GM10248 (cell line): ENCODE data around the gene MKX.
A peak's percentile ranks its signal among the peaks of the same experiment; 100 is the strongest.

Source experiments
- CTCF ChIA-PET: fragments of 300-600 bp; sonication (Branson Sonifier 250); formaldehyde crosslinking; extraction: SDS; loops from one replicate; lab custom pipeline; 2021; ENCODE audit warnings: antibody characterized with exemption; lab: Yijun Ruan, JAX
- POLR2A ChIA-PET: fragments of 350-650 bp; sonication (Branson Sonifier 250); formaldehyde crosslinking; extraction: SDS; loops from one replicate; lab custom pipeline; 2020; ENCODE audit warnings: antibody characterized with exemption; lab: Yijun Ruan, JAX
- DNase-seq: peaks from one replicate; pipeline ENCODE4 v3.0.0; 2012; ENCODE audit errors: extremely low spot score
- TF ChIP-seq, protein P1 (sequence below): IDR thresholded peaks from 2 replicates; pipeline ENCODE4 v1.5.1; 2012; ENCODE audit warnings: mild to moderate bottlenecking, low read depth; ENCODE audit errors: extremely low read depth, missing control alignments, control extremely low read depth

MKX gene

DNA sequence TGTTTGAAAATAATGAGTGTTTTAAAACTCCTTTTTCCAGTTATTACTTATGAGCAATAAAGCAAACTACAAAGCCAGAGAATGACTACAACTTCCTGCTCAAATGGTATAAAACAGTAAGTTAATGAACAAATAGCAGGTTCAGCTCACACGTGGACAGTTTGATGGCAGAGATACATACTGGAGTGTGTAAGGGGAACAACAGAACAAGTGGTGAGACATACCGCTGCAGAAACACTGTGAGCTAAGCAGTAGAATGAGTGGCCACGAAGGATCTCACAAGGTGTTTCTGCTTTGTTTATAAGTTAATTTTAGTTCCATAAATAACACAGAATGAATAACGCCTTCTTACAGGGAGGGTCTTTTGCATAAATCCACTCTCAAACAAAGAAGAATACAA lies 3.0 kb upstream of the MKX start:
- ChIA-PET POLR2A (no interaction called here), CTCF (no interaction called here)
- TF ChIP-seq, protein P1, sequence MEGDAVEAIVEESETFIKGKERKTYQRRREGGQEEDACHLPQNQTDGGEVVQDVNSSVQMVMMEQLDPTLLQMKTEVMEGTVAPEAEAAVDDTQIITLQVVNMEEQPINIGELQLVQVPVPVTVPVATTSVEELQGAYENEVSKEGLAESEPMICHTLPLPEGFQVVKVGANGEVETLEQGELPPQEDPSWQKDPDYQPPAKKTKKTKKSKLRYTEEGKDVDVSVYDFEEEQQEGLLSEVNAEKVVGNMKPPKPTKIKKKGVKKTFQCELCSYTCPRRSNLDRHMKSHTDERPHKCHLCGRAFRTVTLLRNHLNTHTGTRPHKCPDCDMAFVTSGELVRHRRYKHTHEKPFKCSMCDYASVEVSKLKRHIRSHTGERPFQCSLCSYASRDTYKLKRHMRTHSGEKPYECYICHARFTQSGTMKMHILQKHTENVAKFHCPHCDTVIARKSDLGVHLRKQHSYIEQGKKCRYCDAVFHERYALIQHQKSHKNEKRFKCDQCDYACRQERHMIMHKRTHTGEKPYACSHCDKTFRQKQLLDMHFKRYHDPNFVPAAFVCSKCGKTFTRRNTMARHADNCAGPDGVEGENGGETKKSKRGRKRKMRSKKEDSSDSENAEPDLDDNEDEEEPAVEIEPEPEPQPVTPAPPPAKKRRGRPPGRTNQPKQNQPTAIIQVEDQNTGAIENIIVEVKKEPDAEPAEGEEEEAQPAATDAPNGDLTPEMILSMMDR, result no peak
- no peak for DNase-seq

DNA sequence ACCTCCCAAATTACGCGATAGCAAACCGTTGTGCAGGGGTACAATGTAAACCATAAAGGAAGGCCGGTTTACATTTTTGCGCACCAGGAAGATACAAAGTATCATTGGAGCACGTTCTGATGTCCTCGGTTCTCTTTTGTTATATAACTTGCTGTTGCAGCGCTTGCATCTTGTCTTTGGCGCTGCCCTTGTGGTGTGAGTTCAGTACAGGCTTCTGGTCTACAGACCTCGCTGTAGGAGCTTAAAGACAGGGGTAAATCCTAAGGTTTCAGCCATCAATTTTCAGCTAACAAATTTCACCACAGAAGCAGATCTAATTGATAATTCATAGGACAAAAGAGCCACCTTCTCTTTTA lies 1.5 kb upstream of the MKX start:
- TF ChIP-seq, protein P1, result no peak
- no peak for DNase-seq
- POLR2A ChIA-PET, result no interaction called here
- CTCF ChIA-PET, result no interaction called here

DNA sequence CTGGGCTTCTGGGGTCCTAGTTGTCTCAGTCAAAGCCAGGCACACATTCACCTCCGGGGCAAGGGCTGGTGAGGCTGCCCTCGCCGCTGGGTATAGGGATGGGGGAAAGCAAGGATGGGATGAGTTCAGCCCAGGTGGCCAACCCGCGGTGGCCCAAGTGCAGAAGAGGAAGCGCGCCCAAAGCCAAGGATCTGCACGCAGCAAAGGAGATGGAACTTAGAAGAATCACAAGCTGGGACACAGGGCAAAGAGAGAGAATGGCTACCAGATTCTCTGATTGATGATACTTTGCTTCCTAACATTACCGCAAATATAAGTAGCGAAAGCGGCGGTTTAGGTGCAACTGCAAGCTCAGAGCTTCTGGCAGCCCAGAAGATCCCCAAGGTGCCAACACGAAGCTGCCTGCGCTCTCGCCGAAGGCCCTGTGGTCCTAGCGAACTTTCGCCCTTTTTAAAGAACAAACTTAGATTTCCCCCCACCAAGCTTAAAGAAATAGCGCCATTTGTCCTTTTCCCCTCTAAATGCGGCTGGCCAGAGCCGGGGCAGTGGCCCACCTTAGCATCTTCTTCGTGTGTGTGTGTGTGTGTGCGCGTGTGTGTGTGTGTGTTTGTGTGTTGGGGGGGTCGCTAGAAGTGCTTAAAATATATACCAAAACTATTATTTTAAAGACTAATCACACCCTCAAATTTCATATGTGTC lies 927 bp upstream of the MKX start:
- POLR2A ChIA-PET, result no interaction called here
- no peak for DNase-seq
- CTCF ChIA-PET, result no interaction called here
- TF ChIP-seq, protein P1, result no peak

DNA sequence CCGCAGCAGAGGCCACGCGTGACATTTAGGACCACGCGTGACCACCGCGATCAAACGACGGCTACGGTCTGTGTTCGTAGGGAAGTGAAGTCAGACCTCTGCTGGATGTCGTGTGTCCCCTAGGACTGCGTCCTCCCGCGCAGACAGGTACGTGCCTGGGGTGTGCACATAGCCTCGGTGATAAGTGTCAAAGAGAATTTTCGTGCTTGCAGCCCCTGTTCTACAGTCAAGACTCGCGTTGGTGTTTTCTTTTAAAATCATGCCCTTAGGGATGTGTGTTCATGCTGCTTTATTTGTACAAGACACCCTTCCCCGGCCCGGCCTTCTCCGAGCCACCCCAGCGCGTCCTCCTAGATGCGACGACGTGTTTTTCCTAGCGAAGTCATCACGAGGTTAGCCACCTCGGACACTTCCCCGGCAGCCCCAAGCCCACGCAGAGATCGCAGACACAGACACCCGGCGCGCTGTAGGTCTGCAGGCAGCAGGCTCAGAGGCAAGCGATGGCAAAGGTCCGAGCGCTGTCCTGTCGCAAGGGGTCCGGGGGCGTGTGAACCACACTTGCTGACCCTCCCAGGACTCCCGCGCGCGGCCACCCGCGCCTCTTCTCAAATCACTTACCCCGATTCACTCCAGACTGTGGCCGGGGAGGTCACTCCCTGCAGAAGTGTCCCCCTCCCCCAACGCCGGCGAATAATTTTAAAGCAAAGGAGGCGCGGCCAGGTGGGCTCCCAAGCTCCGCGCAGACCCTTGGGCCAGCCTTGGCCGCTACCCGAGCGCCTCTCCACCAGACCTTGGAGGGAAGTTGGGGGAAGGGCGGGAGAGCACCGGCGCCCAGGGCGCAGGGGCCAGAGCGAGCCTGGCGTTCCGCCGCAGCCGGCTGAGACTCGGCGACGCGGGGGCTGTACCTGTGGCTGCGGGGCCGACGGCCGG lies 552 bp downstream of the MKX start:
- ChIA-PET POLR2A (no interaction called here), CTCF (no interaction called here)
- DNase-seq, result peak; percentile 17
- TF ChIP-seq, protein P1, result no peak

DNA sequence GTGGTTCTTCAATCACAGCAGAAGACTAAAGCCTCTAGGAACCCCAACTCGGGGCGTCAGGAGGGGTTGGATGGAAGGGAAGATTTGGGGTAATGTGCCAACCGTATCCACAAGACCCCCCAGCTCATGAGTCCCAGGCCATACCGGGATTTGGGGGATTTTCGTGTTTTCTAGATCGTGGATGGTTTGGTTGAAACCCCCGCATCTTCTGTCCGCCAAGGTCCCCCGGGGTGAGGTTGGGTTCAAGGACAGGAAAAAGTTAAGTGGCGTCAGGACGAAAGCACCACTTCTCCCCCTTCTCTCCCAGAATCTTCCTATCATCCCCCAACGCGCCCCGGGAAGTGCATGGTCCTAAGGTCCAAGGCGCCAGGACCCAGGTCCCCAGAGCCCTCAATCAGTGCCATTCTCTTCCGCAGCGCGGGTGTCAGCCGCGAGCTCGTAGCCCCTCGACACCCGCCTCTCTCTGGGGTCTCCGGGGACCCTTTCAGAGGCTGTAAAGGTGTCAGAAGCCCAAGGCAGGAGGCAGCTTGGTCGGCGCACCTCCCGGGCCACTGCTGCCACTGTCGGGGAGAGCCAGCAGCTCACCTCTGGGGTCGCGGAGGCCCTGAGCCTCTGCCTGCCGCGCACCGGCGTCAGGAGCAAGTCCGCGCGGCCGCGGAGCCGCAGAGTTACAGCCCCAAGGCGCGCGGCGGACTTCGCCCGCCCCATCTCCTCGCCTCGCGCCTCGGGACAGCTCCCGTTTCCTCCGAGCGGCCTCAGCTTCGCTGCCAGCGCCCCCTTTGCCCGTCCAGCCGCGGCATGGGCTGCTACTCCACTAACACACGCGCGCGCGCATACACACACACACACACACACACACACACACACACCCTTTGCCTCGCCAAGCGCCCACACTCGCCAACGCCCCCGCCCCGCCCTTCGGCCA lies 1.5 kb downstream of the MKX start:
- CTCF ChIA-PET, result no interaction called here
- peak; percentile 10 for DNase-seq
- POLR2A ChIA-PET, result no interaction called here
- TF ChIP-seq, protein P1, result no peak
